T-helper 2 cell treated with Interferon-gamma antibody and Interleukin-4, amounts not matched to agents 100 ng/mL and 5 ng/mL, for 36 hours (primary cell): Measurements from ENCODE around the gene DSTYK. TPM values are rescaled to one million over a fixed set of nuclear protein-coding genes. Genes with fewer than 3 reads are reported as not detected.
"Not testable (repeated sequence)": the region's sequence is repeated elsewhere in the genome, so short reads cannot be mapped to it uniquely, and the experiment has no call there.

Experiments used
- intact Hi-C: fragments of 100-400 bp; cut with micrococcal nuclease; formaldehyde crosslinking; loops from one replicate; pipeline ENCODE4 v1.15.1; 2023
- total RNA-seq: library from RNA; stranded (reverse); gene quantifications from 2 replicates; pipeline ENCODE4 v1.2.3, GENCODE V29; 2022

DSTYK gene
- total RNA-seq, 1 donor from 2014 or later = 8.7 TPM

DNA sequence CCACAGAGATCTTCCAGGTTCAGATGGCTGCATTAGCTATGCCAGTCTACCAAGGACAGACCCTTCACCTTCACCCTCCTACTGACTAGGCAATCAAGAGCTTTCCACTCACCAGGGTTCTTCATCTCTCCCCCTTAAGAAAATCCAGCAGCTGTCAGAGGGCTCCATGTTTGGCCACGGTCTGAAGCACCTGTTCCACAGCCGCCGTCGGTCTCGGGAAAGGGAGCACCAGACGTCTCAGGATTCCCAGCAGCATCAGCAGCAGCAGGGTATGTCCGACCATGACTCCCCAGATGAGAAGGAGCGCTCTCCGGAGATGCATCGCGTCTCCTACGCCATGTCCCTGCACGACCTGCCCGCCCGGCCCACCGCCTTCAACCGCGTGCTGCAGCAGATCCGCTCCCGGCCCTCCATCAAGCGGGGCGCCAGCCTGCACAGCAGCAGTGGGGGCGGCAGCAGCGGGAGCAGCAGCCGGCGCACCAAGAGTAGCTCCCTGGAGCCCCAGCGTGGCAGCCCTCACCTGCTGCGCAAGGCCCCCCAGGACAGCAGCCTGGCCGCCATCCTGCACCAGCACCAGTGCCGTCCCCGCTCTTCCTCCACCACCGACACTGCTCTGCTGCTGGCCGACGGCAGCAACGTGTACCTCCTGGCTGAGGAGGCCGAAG, 30.0 kb upstream of the DSTYK start:
- intact Hi-C loops = no loop called here

DNA sequence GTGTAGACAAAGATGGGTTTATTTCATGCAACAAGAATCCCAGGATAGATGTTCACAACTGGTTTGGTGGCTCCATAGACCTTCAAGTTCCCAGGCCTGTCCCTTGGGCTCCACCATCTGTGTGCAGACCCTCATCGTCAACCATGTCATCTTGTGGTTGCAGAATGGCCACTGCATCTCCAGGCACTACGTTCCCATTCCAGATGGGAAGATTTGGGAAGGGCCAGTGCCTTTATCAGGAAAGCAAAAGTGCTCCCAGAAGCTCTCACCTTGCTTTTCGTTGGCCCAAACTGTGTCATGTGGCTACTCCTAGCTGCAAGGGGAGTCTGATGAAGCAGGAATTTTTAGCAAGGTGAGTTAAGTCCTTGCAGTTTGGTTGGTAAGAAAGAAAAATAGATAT, 29.1 kb upstream of the DSTYK start:
- intact Hi-C loops = no loop called here

DNA sequence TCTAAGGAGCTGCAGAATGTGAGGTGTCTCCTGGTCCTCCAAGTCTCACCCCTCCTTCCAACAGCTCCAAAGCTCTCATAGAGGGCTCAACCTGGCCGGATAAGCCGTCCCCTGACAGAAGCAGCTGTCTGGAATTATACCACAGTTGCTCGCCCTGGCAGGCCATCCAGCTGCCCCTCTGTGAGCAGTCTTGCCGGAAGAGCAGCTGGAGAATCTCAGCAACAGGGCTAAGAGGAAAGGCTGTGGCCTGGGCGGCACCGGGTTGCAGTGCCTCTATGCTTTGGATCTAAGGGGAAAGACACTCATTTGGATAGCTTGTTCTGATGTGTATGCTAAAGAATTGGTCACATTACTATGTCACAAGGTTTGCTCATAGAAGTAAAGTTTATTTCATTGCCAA, 28.6 kb upstream of the DSTYK start:
- intact Hi-C loops = no loop called here

- intact Hi-C loops = no loop called here
Measured at GRCh38 chr1:205239078-205239477, 27.6 kb upstream of the DSTYK start.

DNA sequence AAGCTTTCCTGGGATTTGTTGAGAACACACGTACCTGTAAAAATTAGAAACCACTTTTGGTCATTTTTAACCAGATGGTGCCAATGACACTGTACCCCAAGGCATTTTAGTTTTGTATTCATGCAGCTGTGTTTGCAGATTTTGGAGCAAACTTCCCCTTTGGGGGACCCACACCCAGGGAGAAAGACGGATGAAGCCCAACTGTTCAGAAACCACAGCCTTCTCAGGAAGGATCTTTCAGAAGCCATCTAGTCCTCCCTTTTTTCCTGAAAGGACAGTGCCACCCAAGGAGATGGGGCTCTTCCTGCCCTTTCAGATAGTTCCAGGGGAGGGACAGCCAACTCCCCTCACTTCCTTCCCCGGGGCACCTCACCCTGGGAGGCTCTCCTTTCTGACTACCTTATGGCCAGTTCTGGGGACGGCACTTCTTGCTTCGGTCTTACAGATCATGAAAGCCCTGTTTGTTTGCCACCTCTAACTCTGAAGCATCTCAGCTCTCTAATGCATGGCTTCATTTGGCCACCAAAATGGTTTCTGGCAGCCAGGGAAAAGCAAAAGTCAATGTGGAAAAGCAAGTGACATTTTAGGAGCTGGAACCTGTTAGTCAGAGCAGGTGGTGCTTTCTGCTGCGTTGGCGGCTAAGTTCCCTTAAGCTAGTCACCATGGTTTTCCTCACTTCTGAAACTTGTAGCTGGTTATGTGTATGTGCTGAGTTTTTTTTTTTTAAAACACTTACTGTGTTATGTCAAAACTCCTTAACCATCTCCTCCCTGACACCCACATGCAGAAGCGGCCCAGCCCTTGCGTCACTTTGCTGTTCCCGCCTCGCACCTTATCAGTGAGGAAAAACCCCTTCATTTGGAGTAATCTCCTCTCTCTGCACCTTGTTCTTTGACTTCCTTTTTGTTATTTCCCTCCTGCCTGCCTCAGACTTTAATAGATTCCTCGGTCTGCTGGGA, 26.3 kb upstream of the DSTYK start:
- intact Hi-C loops = no loop called here

- intact Hi-C loops = no loop called here
Measured at GRCh38 chr1:205236951-205237475, 25.5 kb upstream of the DSTYK start.

DNA sequence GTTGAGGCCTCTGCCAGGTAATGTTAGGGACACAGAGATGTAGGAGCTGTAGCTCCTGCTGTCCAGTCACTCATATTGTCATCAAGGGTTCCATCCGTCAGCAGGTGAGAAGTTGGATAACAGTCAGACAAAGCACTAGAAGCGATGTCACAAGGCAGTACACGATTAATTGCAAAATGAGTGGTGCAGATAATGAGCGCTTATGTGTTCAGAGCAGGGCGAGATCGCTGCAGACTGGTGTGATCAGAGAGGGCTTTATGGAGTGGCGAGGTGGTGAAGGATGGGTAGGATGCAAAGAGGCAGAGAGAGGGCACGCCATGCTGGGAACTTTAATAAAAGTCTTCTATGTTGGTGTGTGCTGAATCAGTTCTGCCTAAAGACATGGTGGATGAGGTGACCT, 25.0 kb upstream of the DSTYK start:
- intact Hi-C loops = no loop called here

DNA sequence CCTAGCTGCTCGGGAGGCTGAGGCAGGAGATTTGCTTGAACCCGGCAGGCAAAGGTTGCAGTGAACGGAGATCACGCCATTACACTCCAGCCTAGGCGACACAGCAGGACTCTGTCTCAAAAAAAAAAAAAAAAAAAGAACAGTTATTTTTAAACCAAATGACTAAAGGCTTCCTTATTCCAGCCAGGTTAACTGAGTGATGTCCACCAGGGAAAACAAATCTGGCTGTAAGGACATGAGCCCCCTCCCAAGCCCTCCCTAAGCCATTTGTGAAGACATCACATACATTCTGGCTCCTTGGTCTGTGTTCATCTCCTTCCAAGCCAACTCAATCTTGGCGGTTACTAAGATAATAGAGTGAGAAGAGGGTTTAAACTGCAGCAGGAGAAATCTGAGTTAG, 24.4 kb upstream of the DSTYK start:
- intact Hi-C loops = no loop called here

DNA sequence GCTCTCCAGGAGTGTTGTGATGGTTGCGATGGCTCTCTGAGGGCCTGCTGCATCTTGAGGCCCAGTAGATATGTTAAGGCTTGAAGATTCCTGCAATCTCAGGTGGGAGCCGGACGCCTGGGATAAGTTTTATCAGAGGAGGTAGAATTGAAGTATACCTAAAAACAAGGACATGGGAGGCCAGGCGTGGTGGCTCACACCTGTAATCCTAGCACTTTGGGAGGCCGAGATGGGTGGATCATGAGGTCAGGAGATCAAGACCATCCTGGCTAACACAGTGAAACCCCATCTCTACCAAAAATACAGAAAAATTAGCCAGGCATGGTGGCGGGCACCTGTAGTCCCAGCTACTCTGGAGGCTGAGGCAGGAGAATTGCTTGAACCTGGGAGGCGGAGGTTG, 22.5 kb upstream of the DSTYK start:
- intact Hi-C loops = not testable (repeated sequence)

DNA sequence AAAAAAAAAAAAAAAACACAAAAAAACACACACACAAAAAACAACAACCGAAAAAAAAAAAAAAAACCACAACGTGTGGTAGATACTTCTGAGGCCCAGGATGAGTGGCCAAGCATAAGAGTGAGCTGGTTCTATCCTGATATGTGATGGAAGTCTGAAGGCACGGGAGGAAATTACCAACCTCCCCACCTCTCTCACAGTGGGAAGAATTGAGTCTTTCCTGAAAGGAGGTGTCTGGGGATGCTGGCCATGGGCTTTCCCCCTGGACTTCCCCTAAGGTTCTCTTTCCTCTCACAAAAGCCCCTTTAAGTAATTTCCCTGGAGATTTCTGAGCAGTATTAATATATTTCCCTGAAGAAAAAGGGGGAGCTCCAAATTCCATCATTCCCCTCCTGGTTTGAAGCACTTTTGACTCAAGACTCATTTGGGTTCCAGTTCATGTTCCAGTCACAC, 21.5 kb upstream of the DSTYK start:
- intact Hi-C loops = no loop called here

DNA sequence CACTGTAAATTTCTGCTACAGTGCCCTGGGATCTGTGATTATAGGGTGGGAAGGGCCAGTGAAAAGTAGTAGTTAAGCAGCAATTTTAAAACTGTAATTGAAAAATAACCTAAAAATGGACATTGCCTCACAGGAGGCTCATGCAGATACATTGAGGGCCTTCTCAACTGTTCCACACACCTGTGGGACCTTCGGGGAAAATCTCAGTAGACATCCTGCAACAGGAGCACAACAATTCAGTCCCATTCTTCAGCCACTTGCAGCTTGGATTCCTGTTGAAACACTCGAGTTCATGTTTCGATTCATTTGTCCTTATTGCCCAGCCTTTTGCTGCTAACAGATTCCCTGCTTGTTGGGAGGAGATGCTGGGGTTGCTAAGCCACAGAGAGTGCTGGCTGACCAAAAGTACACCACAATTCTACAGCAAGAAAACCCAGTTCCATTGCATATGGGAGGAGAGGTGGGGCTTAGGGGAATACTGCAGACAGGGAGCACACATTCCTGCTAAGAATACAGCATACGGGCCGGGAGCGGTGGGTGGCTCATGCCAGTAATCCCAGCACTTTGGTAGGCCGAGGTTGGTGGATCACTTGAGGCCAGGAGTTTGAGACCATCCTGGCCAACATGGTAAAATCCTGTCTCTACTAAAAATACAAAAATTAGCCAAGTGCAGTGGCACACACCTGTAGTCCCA, 20.8 kb upstream of the DSTYK start:
- intact Hi-C loops = no loop called here

GRCh38 chr1:205230982-205231381, 19.5 kb upstream of the DSTYK start:
- intact Hi-C loops = no loop called here

DNA sequence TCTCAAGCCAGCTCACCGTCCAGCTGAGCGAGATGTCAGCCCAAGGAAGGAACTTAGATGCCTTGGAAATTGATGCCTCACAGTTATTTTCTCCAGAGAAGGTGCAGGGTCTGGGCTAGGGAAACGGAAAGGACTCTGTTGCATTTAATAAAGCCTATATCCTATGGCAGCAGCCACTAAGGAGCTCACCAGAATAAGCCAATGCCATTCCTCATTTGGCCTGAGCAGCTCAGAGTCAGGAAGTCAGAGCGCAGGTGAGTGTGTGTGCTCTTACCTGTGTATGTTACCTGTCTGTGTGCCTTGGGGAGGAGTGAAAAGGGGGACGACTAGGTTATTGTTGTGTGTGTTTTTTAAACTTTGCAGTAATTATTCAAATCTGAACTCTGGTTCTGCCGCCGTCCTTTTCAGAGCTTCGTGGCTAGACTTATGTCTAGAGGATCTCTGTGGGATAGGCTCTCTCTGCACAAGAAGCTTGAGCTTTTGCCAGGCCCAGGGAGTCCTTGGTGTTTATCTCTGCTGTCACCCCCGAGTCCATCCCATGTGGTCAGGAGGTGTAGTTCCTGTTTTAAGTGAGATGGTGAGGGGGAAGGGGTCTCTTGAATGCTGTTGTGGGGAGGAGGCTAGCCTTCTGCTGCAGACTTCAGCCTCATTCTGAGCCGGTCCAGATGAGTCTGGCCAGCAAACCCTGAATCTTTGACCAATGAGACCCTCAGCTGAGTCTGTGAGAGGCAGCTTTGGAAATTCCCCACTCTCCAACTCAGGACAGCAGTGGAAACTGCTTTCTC, 18.6 kb upstream of the DSTYK start:
- intact Hi-C loops = loop anchor here (1.0 to 5.0 kb wide), 2 partner anchors 26 to 108 kb away; partner anchors contain the start of gene RBBP5

DNA sequence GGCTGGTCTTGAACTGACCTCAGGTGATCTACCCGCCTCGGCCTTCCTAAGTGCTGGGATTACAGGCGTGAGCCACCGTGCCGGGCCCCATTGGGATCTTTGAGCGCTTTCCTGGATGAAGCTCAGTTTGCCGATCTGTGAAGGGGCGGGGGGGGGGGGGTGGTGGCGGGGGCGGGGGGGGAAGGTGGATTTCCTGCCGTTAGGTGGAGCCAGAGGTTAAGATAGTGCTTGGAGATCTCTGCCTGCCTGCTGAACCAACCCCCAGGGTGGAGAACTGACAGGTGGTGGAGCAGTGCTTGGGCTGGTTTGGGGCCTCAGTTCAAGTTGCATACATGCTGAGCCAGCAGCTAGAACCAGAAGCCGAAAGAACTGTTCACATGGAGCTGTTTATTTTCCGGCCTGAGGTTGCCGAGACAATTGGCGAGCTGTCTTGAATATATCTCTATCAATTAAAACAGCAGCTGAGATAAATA, 17.9 kb upstream of the DSTYK start:
- intact Hi-C loops = loop anchor here (1.0 to 5.0 kb wide), 2 partner anchors 27 to 107 kb away; partner anchors contain the start of gene RBBP5

- intact Hi-C loops = loop anchor here (5.0 kb wide), 1 partner anchor 106 kb away; the partner anchor contains the start of gene RBBP5
Measured at GRCh38 chr1:205228093-205228521, 16.6 kb upstream of the DSTYK start.

- intact Hi-C loops = loop anchor here (1.0 to 5.0 kb wide), 2 partner anchors 16 to 105 kb away; partner anchors contain the start of genes DSTYK and RBBP5
Measured at GRCh38 chr1:205227584-205228013, 16.1 kb upstream of the DSTYK start, which contains the start of gene TMCC2. Gene TMCC2 (plus strand): TSS chr1:205227946. CDS start chr1:205228565, 619 bp downstream.

DNA sequence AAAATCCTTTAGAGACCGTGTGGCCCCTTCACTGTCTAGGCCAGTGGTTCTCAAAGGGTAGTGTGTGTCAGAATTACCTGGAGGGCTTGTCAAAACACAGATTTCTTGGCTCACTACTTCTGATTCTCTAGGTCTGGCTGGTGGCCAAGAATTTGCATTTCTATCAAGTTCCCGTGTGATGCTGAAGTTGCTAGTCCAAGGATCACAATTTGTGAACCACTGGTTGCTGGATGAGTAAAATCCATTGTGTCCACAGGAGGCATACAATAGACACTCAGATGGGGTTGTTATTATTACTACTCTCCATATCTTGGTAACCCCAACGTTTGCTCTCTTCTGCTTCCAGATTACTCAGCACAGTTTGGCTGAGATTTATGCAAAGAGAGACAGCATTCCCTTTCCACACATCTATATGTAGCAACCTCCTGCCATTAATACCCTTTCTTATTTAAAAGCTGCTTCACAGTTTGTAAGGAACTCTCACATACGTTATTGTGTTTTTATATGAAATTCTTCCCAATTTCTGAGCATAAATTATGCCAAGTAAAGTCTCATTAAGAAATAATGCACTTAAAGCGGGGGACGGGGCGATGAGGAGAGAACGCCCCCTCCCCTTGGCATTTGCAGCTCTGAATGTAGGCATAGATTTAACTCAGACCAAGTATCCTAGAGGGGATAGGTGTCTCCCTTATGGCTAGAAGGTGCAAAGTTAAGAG, 15.5 kb upstream of the DSTYK start:
- intact Hi-C loops = loop anchor here (1.0 to 5.0 kb wide), 2 partner anchors 16 to 105 kb away; partner anchors contain the start of genes DSTYK and RBBP5

GRCh38 chr1:205225901-205226765, 14.6 kb upstream of the DSTYK start:
- intact Hi-C loops = loop anchor here (5.0 kb wide), 1 partner anchor 104 kb away; the partner anchor contains the start of gene RBBP5
